DOHH2 (cell line): ENCODE measurements around the gene ZNF385B.

Source experiments
- EZH2phosphoT487 ChIP-seq: fragments of 200-600 bp; sonication (generic); IDR thresholded peaks from 2 replicates; pipeline ENCODE4 v1.6.1; 2017; ENCODE audit warnings: borderline replicate concordance, mild to moderate bottlenecking, antibody characterized with exemption, low read length, moderate library complexity, mixed read lengths
- TF ChIP-seq, protein P1 (sequence below): fragments of 200-600 bp; sonication (generic); IDR thresholded peaks from one replicate; pipeline ENCODE4 v1.5.1; 2014; ENCODE audit warnings: antibody characterized with exemption, mild to moderate bottlenecking, low read depth, low read length; ENCODE audit not compliant: poor library complexity, severe bottlenecking

DNA sequence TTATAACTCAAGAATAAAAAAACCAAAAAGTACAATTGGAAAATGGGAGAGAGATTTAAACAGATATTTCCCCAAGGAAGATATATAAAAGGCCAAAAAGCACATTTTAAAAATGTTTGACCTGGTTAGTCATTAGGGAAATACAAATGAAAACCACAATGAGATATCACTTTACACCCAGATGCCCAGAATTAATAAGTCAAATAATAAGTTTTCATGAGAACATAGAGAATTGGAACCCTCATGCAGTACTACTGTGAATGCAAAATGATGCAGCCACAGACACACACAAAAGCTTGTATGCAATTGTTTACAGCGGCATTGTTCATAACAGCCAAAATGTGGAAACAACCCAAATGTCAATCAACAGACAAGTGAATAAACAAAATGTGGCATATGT is 165.9 kb downstream of the ZNF385B start:
- TF ChIP-seq, protein P1, sequence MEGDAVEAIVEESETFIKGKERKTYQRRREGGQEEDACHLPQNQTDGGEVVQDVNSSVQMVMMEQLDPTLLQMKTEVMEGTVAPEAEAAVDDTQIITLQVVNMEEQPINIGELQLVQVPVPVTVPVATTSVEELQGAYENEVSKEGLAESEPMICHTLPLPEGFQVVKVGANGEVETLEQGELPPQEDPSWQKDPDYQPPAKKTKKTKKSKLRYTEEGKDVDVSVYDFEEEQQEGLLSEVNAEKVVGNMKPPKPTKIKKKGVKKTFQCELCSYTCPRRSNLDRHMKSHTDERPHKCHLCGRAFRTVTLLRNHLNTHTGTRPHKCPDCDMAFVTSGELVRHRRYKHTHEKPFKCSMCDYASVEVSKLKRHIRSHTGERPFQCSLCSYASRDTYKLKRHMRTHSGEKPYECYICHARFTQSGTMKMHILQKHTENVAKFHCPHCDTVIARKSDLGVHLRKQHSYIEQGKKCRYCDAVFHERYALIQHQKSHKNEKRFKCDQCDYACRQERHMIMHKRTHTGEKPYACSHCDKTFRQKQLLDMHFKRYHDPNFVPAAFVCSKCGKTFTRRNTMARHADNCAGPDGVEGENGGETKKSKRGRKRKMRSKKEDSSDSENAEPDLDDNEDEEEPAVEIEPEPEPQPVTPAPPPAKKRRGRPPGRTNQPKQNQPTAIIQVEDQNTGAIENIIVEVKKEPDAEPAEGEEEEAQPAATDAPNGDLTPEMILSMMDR: no peak
- no peak for TF ChIP-seq EZH2phosphoT487
